ENCODE data around the gene DRC1.

The DRC1 gene

GRCh38 chr2:26473796-26474195 is 72.1 kb downstream of the DRC1 start:
- no peak overlapping the region for H3K4me3 ChIP-seq (ENCODE audit: low read depth, low read length)
- no peak for TF ChIP-seq CTCF (conservative IDR thresholded peaks at IDR 0.05; ENCODE audit: low read depth, low read length)
- DNase-seq (ENCODE audit: low read depth): no peak

GRCh38 chr2:26474261-26474785 is 72.6 kb downstream of the DRC1 start:
- no peak for DNase-seq (ENCODE audit: low read depth)
- no peak for TF ChIP-seq CTCF (conservative IDR thresholded peaks at IDR 0.05; ENCODE audit: low read depth, low read length)
- no peak overlapping the region for H3K4me3 ChIP-seq (ENCODE audit: low read depth, low read length)

GRCh38 chr2:26475037-26475436 is 73.3 kb downstream of the DRC1 start:
- TF ChIP-seq CTCF (conservative IDR thresholded peaks at IDR 0.05; ENCODE audit: low read depth, low read length): no peak
- DNase-seq (ENCODE audit: low read depth): no peak
- no peak overlapping the region for H3K4me3 ChIP-seq (ENCODE audit: low read depth, low read length)

GRCh38 chr2:26475832-26476501 is 74.2 kb downstream of the DRC1 start:
- H3K4me3 ChIP-seq (ENCODE audit: low read depth, low read length): no peak overlapping the region
- TF ChIP-seq CTCF (conservative IDR thresholded peaks at IDR 0.05; ENCODE audit: low read depth, low read length): no peak
- DNase-seq (ENCODE audit: low read depth): no peak

GRCh38 chr2:26477126-26477910 is 75.6 kb downstream of the DRC1 start:
- no peak for DNase-seq (ENCODE audit: low read depth)
- H3K4me3 ChIP-seq (ENCODE audit: low read depth, low read length): no peak overlapping the region
- no peak for TF ChIP-seq CTCF (conservative IDR thresholded peaks at IDR 0.05; ENCODE audit: low read depth, low read length)

- DNase-seq (ENCODE audit: low read depth): peak; percentile 52
- H3K4me3 ChIP-seq (ENCODE audit: low read depth, low read length): no peak within 1 kb of the TSS
- no peak for TF ChIP-seq CTCF (conservative IDR thresholded peaks at IDR 0.05; ENCODE audit: low read depth, low read length)
Observed at GRCh38 chr2:26477911-26478253, 76.2 kb downstream of the DRC1 start, which contains the start of gene OTOF. Gene OTOF, minus strand, starts transcription at chr2:26478124.
